Measurements from ENCODE around the gene PTPRG.

Gene PTPRG

DNA sequence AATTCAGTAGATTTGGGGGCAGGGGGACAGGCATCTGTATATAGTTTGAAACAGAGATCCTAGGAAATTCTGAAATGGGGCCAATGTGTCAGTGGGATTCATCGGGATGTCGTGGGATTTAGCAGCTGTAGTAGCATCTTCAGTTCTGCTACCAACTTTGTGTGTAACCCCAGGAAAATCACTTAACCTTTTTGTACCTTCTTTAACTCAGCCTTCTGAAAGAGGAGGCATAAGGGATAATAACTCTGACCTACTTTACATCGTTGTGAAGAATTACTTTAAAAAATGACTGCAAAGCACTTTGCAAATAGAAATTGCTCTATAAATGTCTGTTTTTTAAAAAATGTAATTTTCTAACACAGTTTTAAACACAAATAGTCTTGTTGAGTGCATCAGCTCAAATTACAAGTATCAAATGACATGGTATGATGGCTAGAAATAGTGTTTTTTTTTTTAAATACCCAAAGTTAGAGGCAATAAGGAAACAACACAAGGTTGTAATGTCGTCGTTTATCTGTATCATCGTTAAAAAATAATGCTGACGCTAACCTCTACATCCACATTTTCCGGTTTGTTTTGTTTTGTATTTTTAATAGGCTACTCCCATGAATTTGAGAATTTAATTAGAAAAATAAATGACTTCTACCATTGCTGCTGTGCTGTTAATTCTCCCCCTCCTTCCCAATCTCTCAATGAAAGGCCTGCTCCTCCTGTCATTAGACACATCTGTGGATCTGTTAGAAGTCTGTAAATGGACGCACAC is 338.5 kb downstream of the PTPRG start:
- DNase-seq (ENCODE audit: low read depth) = no peak

GRCh38 chr3:61901496-61901895 is 340.1 kb downstream of the PTPRG start:
- no peak for DNase-seq (ENCODE audit: low read depth)

- no peak for DNase-seq (ENCODE audit: low read depth)
These were observed 340.6 kb downstream of the PTPRG start for GRCh38 chr3:61901986-61902385.

DNA sequence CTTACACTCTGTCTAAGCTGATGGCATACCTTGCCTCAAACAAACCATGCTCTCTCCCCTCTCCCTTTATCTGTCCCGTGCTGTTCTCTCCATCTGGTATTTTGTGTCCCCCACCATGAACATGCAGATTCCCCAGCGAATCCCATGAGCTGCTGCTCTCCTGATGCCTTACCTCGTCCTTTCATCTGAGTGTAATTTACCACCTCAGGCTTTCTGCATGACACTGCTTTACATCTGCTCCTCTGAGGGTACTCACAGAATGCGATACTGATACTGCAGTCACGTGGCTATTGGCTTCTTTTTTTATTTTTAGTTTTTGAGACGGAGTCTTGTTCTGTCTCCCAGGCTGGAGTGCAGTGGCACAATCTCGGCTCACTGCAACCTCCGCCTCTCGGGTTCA is 341.7 kb downstream of the PTPRG start:
- no peak for DNase-seq (ENCODE audit: low read depth)

DNA sequence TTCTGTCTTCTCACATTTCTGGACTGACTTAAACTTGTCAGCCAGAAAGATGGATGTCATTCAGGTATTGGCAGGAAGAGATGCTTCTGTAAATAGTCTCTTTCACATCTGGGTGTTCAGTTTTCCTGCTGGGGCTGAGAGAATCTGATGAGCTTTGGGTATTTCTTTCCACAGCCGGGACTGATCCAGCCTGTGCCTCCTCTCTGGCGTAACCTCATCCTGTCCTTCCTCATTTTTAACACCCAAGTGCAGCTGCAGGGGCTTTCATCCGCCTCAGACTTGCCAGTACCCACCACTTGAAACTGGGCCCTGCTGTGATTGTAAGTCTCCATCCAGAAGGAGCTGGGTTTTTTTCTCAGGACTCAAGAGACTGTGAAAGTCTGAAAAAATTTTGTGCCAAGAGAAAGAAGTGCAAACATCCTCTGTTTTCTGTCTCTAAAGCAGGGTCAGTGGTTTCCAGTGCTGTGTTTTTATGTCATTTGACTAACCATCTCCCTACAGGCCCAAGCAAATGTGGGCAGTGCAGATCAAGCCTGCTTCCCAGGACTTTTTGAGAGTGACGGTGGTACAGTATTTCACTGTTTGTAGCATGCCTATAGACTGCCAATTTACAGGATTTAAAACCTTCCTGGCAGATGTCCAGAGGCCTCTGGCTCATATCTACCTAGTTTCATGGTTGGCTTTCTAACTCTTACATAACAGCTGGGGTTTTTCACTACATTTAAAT is 342.7 kb downstream of the PTPRG start:
- DNase-seq (ENCODE audit: low read depth) = no peak

DNA sequence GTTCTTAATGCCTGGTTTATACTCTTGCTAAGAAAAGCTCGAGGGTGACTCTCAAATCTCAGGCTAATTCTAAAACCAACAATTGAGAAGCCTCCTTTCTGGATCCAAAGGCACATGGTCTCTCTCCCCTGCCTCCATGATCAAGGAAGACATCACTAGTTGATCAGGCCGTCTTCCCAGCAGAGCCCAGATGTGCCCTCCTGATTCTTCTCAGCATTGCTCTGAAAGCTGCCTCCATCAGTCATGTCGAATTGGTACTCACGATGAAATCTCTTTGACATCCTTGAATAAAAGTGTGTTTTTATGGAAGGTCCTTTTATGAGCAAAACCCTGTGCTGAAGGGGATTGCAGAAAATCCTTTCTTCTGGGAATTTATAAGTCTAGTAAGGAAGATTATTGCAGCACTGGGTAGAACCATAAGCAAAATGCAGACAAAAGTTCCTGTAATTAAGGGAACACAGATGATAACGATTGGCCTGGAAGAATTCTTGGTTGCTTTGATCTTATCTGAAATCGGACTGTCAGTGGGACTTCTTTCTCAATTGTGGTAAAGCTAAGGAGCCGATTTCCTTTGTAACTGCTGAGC is 345.9 kb downstream of the PTPRG start:
- no peak for DNase-seq (ENCODE audit: low read depth)

DNA sequence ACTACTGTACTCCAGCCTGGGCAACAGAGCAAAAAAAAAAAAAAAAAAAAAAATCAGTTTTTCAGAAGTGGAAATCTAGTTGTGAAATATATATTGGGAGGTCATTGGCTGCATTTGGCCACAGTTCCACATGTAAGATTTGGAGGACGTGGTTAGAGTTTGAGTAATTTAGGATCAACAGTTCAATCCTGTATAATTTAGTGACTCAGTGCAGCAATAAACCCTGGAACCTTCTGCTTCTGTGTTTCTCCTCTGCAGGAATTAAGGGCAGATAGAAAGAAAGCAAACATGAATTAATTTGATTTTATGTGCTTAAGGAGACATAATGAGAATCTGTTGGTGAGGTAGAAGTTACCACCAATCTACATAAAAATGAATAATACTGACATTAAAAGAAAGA is 347.0 kb downstream of the PTPRG start:
- DNase-seq (ENCODE audit: low read depth) = no peak

DNA sequence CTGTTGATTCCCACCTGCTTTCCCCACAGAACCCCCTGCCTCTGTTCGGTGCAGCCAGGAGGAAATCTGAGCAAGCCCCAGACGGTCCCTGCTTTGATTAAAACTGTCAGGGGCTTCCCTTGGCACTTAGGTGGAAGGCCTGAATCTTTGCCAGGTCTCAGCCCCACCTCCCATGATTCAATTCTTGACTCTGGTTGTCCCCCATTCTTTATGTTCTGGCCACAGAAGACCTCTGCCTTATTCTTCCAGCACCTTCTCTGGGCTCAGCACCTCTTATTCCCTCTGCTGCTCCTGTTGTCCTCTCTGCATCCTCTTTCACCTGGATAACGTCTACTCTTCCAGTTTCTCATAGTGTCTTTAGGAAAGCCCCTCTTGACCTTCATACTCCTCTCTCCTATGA is 349.4 kb downstream of the PTPRG start:
- DNase-seq (ENCODE audit: low read depth) = no peak

- no peak for DNase-seq (ENCODE audit: low read depth)
These were observed 350.8 kb downstream of the PTPRG start for GRCh38 chr3:61912158-61912557.

GRCh38 chr3:61913701-61914100 is 352.3 kb downstream of the PTPRG start:
- no peak for DNase-seq (ENCODE audit: low read depth)

- no peak for DNase-seq (ENCODE audit: low read depth)
These were observed 352.9 kb downstream of the PTPRG start for GRCh38 chr3:61914276-61914675.

- DNase-seq (ENCODE audit: low read depth) = no peak
These were observed 353.9 kb downstream of the PTPRG start for GRCh38 chr3:61915296-61915695.

GRCh38 chr3:61919371-61919770 is 358.0 kb downstream of the PTPRG start:
- no peak for DNase-seq (ENCODE audit: low read depth)

GRCh38 chr3:61922118-61922517 is 360.7 kb downstream of the PTPRG start:
- no peak for DNase-seq (ENCODE audit: low read depth)

DNA sequence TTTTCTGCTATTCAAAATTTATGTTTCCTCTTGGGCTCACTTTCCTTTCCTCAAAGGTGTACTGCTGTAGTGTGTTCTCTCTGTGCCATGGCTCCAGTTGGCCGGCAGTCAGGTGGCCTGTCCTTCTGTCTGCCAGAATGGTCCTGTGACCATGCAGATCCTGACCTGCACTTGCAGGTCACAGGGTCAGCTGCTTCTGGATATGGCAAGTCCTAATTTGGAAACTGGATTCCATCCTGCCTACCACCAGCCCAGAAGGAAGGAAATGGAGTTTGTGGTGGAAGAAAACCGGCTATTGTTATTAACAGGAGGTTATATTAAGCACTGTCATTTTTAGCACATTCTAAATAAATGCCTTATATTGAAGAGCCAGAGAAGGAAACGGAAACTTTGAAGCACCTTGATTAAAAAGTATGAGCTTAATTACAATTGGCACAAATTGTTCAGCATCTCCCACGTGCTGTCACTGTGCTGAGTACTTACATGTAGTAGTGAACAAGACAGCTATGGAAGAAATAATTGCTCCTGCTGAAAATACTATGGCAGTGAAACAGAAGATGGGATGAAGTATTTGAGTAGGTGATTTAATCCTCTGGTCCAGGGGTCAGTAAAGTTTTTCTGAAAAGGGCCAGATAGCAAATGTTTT is 362.8 kb downstream of the PTPRG start:
- DNase-seq (ENCODE audit: low read depth) = no peak

DNA sequence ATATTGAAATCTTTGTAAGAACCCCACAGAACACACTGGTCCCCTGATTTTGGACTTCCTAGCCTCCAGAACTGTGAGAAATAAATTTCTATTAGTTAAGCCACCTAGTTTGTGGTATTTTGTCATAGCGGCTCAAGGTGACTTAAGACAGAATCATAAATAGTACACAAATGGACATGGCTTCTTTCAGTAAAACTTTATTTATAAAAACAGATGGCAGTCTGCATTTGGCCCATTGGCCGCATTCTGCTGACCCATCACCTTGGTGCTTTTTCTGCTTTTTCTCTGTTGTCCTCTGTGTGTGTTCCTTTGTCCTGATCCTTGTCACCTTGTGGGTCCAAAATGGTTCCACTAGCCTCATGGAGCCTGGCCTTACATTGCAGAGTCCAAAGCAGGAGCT is 363.6 kb downstream of the PTPRG start:
- DNase-seq (ENCODE audit: low read depth) = no peak

DNA sequence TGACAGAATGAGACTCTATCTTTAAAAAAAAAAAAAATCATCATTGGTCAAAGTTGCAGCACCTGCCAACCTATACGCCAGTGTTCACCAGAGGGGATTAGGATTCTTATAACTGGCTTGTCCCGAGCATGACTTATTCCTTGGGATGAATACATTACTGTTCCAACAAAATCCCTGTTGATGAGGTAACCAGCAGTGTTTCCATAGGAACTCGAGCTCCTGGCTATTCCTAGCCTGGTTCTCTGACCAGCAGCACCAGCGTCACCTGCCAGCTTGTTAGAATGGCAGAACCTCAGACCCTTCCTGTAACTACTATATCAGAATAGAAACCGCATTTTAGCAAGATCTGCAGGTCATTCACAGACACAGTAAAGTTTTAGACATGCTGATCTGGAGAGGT is 364.4 kb downstream of the PTPRG start:
- no peak for DNase-seq (ENCODE audit: low read depth)

DNA sequence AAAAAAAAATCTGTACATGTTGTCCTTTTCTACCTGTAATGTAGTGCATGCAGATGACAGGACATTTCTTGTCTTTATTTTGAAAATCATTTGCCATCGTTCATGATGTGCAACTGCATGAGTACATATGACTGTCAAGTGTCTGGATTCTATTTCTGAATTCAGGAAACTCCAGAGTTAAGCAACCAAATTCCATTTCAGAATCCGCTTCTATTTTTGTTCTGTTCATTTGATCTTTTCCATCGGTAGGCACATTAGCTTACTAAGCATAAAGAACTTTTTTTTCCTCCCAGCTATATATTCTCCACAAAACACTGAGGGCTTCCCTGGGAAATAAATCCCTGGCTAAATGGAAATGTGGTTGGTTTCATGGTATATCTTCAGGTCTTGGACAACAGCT is 365.6 kb downstream of the PTPRG start:
- no peak for DNase-seq (ENCODE audit: low read depth)

- DNase-seq (ENCODE audit: low read depth) = no peak
These were observed 366.0 kb downstream of the PTPRG start for GRCh38 chr3:61927332-61927731.

GRCh38 chr3:61928039-61928438 is 366.7 kb downstream of the PTPRG start:
- DNase-seq (ENCODE audit: low read depth) = no peak

GRCh38 chr3:61928776-61929314 is 367.5 kb downstream of the PTPRG start:
- no peak for DNase-seq (ENCODE audit: low read depth)

DNA sequence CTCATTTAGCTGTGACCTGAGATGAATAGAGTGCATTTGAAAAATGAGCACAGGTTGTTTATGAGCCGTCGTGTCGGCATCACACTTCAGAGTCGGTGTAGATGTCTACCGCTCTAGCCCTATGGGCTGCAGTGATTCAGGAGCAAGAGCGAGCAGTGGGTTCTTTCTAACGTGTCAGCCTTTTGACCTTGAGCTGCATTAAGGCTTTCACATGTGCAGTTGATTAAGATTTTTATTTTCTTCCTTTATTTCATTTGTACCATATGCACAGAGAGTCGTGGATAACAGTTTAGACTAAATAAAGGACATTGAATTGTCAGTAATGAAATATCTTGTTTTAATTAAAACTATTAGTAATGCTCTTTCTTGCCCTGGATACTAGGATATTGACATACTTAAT is 368.2 kb downstream of the PTPRG start:
- no peak for DNase-seq (ENCODE audit: low read depth)

DNA sequence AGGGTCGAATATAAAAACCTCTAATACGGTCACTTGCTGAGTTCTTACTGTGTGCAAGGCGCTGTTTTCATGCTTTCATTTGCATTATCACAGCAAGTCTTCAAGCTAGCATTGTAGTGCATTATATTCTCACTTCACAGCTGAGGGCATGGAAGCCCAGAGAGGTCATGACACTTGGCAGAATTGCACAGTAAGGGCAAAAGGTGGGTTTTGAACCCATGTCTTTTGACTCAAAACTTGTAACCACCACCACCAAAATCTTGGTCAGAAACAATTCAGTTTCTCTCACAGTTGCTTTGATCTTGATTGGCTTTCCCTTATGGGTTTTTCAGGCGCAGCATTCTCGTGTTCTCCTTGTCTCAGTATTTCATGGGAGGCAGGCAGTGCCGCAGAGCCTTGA is 371.1 kb downstream of the PTPRG start:
- DNase-seq (ENCODE audit: low read depth) = no peak
